GM19395 (cell line): ENCODE data around the gene SRGAP1.

Experiments
- ATAC-seq: cut with Tn5 transposase; IDR thresholded peaks from one replicate; pipeline ENCODE4 v1.9.1; 2021; ENCODE audit warnings: mild to moderate bottlenecking, moderate library complexity; ENCODE audit not compliant: unreplicated experiment

SRGAP1 gene

DNA sequence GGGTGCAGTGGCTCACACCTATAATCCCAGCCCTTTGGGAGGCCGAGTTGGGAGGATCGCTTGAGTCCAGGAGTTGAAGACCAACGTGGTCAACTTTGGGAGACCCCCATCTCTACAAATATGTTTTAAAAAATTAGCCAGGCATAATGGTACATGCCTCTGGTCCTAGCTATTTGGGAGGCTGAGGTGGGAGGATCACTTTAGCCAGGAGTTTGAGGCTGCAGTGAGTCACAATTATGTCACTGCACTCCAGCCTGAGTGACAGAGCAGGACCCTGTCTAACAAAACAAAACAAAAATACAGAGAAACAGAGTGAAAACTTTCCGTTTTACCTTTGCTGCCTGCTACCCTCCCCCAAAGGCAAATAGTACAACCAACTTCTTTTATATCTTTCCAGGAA lies 60.2 kb downstream of the SRGAP1 start:
- no peak for ATAC-seq

- ATAC-seq, result no peak
Measured at GRCh38 chr12:63905544-63905943, 61.0 kb downstream of the SRGAP1 start.

DNA sequence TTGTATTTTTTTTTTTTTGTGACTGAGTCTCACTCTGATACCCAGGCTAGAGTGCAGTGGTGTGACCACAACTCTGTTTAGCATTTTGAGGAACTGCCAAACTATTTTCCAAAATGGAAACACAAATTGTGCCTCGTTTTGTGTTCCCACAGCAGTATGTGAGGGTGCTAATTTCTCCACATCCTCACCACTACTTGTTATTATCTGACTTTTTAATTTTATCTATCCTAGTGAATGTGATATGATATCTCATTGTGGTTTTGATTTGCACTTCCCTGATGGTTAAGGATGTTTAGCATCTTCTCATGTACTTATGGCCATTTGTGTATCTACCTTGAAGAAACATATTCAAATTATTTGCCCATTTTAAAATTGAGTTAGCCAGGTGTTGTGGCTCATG lies 62.4 kb downstream of the SRGAP1 start:
- ATAC-seq, result no peak

GRCh38 chr12:63907561-63907960 lies 63.1 kb downstream of the SRGAP1 start:
- no peak for ATAC-seq

GRCh38 chr12:63909746-63910145 lies 65.2 kb downstream of the SRGAP1 start:
- ATAC-seq, result no peak

GRCh38 chr12:63911341-63911740 lies 66.8 kb downstream of the SRGAP1 start:
- no peak for ATAC-seq

DNA sequence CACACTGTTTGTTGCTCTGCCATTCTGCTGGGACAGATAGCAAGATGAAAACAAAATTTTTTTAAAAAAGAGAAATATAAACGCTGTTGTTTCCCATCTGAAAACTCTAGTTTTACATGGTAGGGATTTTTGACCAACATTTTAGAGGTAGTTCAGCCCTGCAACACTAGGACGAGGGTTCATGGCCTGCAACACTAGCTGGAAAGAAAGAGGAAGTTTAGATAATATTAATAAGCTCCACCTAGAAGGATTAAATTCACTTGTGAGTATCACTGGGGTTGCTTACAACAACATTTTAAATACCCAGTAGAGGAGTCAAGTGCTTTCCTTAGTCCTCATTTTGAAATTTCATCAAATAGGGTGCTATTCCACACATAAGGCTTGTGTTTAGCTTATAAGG lies 68.2 kb downstream of the SRGAP1 start:
- no peak for ATAC-seq

DNA sequence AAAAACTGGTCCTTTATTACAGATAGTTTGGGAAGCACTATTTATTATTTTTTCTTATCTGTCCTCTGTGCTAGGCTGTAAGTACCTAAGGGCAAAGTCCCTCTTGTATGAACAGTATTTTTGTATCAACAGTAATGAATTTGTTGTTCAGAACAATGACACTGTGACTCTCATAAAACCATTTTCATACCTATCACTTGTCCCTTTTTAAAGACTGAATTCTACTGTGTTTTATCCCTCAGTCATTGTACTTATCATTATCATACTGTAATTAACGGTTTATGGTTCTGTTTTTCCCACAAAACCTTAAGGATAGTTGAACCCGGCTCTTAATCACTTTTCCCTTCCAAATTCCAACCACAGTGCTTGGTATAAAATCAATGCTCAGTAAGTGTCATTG lies 69.4 kb downstream of the SRGAP1 start:
- no peak for ATAC-seq

DNA sequence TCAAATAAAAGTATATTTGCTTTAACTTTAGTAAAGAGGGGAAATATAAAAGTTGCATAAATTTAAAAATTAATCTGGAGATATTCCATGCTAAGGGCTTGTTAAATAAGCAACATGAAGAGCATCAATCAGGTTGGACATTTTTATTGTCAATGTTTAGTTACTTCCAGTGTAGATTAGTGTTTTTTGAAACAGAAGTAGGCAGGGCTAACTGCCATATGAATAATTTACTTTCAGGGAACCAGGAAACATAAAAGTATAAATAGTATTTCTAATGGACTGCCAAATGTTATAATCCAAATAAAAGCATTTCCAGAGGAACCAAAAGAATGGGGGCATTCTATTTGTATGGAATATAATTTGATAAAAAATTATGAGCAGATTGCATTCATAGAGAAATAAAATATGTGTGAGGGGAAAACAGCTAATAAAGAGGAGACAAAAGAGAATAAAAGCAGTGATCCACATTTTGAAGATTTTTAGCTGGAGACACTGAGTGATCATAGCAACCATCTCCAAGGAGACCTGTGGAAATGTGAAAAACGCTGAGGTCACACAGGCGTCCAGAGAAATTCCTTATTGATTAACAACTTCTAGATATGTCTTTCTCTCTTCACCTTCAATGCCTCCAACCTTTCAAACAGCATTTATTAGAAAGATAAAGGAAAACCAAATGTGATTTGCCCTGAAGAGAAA lies 70.8 kb downstream of the SRGAP1 start:
- ATAC-seq, result no peak

DNA sequence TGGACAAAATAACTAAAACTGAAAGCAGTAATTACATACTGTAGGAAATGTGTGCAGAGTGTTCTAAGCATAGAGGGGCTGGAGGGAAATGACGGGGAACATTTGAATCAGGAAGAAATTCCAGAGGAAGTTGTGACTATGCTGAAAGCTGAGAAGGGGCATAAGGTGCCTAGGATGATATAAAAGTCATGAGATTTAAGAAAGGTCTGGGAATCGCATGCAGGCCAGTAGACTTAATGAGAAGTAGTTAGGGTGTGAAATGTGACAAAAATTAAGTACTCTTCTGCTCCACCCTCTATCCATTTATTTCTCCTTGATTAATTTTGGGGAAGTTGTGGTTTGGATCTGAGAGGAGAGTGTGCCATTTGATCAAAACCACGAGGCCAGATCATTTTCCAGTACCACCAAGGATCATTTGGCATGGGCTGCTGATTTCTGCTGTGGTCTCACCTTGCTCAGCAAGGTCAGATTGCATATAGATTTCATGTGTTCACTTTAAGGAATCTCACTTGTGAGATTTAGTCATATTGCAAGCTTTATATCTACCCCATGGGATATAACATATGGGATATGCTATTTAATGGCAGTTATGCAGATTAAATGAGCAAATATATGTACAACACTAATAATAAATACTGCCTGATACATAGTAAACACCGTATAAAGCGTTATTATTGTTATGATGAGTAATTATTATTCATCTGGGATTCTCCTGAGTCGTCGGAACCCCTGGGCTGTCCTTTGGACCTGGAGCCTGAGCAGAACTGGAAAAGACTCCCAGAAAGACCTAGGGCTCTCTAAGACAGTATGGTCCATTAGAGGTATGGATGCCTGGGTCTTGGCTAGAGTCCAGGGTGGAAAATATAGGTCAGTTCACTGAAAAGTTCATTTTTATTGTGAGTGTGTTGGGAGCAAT lies 72.3 kb downstream of the SRGAP1 start:
- ATAC-seq, result no peak

- ATAC-seq, result no peak
Measured at GRCh38 chr12:63917477-63917862, 73.0 kb downstream of the SRGAP1 start.

DNA sequence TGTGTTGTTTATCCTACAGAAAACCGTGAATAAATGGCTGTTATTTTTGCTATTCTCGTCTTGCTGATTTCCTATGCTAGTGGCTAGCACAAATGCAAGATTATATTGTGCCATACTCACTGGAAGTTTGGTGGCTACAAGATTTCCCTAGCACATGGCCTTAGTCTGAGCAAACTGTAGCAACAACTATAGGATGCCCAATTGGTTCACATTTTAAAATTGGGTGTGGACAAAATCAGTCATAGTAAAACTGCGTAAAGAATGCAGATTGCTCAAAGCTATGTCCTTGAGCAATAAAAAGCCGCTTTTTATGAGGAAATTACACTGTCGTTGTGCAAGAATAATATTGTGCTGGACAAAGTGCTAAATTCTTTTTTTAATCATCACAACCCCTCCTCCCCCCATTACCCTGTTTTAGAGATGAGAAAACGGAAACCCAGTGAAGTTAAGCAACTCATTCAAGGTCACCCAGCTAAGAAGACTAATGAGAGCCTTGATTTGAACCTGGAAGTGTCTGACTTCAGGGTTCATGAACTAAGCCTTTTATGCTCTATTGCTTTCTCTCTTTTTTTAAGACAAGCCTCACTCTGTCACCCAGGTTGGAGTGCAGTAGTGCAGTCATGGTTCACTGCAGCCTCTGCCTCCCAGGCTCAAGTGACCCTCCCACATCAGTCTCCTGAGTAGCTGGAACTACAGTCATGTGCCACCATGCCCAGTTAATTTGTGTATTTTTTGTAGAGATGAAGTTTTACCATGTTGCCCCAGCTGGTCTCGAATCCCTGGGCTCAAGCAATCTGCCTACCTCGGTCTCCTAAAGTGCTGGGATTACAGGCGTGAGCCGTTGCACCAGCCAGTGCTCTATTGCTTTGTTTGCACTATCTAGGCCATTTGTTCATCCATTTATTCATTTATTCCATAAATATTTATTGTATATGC lies 73.6 kb downstream of the SRGAP1 start:
- peak; percentile 77 for ATAC-seq

DNA sequence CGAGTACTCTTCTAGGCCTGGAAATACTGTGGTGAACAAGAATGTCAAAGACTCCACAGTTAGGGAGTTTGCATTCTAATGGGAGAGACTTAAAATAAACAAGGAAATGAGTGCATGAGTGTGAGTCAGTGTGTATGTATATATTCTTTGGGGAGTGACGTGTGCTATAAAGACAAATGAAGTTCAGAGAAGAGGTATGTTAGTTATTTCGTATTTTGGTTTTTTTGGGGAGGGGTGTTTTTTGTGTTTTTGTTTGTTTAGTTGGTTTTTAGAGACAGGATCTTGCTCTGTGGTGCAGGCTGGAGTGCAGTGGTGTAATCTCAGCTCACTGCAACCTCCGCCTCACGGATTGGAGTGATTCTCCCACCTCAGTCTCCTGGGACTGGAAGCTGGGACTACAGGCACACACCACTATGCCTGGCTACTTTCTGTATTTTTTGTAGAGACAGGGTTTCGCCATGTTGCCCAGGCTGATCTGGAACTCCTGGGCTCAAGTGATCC lies 74.3 kb downstream of the SRGAP1 start:
- no peak for ATAC-seq

GRCh38 chr12:63919756-63920155 lies 75.3 kb downstream of the SRGAP1 start:
- no peak for ATAC-seq

- no peak for ATAC-seq
Measured at GRCh38 chr12:63921157-63921556, 76.7 kb downstream of the SRGAP1 start.

DNA sequence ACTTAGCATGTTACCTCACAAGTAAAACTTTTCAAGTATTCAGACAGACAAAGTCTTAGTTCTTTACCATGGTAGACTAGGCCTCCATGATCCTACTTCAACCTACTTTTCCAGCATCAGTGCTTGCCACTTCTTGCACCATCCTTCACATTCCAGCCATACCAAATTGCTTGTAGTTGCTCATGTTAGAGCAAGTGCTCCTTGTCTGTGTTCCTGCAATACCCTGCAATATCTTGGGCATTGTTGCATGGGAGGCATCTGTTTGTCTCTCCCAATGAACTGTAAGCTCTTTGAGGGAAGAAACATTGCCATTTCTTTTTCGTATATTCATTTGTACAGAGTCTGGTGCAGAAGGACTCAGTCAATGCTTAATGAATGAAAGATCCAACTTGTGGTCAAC lies 78.0 kb downstream of the SRGAP1 start:
- ATAC-seq, result no peak

- no peak for ATAC-seq
Measured at GRCh38 chr12:63924781-63925180, 80.3 kb downstream of the SRGAP1 start.

GRCh38 chr12:63927511-63927910 lies 83.0 kb downstream of the SRGAP1 start:
- no peak for ATAC-seq

GRCh38 chr12:63928305-63928704 lies 83.8 kb downstream of the SRGAP1 start:
- ATAC-seq, result peak; percentile 76

DNA sequence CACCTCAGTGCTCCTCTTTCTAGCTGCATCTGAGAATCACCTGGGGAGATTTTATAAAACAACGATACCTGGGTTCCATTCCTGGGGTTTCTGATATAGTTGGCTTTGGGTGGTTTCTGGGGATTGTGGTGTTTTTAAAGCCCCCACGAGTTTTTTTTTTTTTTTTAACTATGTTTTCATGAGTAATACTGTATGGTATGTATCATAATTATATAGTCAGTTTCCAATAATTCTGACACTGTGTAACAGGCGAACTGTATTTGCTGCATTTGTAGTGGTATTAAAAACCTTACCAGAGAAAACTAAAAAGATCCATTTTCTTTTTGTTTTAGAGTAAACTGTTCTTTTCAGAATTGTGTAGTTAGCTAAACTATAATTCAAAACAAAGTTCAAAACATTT lies 84.9 kb downstream of the SRGAP1 start:
- no peak for ATAC-seq

- ATAC-seq, result no peak
Measured at GRCh38 chr12:63930971-63931370, 86.5 kb downstream of the SRGAP1 start.
